GM21825 (cell line): ENCODE results near the gene MVD.
A peak's percentile ranks its signal among the peaks of the same experiment; 100 is the strongest.
"Not testable (repeated sequence)": the region's sequence is repeated elsewhere in the genome, so short reads cannot be mapped to it uniquely, and the experiment has no call there.

Experiments used
- ATAC-seq: cut with Tn5 transposase; IDR thresholded peaks from one replicate; pipeline ENCODE4 v1.9.1; 2021; ENCODE audit warnings: mild to moderate bottlenecking, moderate library complexity; ENCODE audit not compliant: unreplicated experiment

The MVD gene

GRCh38 chr16:88681709-88682451 is 19.0 kb upstream of the MVD start:
- ATAC-seq, result peak; percentile 66

DNA sequence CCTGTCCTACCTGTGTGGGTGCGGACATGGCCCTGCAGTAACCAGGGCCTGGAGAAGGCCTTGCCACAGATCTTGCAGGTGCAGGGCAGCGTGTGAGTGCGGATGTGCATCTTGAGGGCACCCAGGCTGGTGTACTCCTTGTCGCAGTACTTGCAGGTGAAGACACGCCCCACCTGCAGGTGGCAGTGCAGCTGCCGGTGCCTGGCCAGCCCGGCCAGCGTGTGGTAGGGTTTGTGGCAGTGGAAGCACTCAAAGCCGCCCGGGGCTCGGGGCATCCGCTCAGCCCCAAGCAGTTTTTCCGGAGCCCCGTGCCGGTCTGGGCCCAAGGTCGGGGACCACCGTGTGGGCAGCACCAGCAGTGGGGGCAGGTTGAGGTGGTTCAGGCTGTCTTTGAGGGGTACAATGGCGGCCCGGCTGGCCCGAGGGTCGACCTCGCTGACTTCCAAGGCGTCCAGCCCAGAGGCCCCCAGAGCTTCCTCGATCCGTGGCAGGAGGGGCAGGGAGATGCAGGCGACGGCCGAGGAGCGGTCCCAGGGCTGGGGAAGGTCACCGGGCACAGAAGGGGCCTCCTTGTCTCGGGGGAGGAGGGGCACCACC is 18.3 kb upstream of the MVD start:
- ATAC-seq, result peak; percentile 2

DNA sequence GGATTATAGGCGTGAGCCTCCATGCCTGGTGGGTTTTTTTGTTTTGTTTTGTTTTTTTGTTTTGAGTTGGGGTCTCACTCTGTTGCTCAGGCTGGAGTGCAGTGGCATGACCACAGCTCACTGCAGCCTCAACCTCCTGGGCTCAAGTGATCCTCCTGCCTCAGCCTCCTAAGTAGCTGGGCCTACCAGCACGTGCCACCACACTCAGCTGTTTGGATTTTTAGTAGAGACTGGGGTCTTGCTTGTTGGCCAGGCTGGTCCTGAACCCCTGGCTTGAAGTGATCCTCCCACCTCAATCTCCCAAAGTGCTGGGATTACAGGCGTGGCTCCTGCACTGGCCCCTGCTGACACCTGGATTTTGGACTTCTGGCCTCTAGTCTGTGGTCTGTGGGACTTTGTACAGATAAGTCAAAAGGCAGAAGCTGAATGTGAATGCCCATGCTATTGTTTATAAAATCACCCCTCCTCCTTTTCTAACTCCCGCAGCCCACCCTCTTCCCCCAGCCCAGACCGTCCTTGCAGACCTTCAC is 17.7 kb upstream of the MVD start:
- no peak for ATAC-seq

GRCh38 chr16:88678224-88678979 is 15.5 kb upstream of the MVD start:
- ATAC-seq, result no peak

DNA sequence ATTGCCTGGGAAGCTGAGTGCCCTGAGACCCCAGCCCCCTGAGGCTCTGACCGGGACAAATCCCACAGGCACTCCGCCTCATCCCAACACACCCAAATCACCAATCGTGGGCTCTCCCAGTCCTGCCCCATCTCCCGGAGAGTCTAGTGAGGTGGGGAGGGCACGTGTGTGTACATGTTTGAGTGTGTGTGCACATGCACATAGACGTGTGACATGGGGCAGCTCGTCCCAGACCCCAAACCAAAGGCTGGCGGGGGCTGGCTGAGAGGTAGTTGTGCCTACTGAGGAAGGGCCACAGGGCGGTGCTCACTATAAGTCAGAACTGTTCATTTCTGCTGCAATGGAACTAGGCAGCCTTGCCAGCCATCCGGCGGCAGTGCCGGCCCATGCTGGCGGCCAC is 14.8 kb upstream of the MVD start:
- no peak for ATAC-seq

DNA sequence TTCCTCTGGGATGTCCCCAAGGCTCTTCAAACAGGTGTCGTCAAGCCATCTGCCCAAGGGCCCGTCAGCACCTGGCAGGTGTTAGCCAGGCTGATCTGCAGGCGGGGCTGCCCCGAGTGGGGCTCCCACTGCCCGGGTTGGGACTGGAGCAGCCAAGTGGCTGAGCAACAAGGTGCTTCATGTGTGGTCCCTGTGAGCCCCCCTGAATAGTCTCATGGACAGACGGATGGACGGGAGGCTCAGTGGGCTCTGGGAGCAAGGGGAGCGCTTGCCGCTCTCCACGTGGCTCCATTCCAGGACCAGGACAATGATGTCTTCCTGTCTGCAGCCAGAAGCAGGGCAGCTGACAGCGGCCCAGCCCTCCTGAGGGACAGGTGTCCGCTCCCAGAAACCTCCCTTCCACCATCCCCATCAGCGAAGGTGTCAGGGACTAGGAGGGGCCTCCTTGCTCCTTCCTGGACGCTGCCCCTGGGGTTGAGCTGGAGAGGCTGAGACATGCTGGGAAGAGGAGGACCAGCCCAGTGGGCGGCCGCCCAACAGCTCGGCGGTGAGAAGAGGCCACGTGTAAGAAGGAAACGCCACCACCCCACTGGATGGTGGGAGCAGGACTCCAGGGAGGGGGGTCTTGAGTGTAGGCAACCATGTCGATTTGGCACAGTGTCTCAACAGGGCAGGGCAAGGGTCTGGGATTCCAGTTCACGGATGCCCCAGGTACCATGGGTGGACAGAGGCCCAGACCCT is 13.8 kb upstream of the MVD start:
- ATAC-seq, result no peak

DNA sequence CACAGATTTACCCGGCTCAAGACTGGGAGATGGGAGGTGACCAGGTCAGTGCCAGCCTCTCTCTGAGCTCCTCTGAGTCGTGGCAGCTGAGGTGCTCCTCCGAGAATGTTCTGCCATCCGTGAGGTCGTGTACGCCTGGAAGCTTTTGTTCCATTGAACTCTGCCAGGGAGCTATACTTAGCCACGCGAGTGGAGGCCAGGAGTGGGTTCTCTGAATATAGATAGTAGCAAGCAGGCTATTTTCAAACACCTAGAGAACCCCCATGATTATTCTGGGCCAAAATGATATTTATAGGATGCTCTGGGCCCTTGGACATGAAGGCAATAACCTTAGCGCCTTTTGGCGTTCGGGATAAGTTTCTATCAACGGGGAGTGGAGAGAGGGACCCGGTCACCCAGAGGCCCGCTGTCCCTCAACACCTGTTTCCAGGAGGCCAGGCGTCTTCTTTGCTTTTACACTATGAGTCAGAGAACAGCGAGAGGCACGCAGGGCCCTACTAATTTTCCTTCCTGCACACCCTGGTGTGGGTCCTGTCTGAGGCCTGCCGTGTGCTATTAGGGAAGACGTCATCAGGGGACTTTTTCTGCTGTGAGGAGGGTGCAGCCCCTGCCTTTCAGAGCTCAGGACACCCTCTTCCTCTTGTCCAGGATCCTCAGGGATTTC is 11.0 kb upstream of the MVD start:
- no peak for ATAC-seq

DNA sequence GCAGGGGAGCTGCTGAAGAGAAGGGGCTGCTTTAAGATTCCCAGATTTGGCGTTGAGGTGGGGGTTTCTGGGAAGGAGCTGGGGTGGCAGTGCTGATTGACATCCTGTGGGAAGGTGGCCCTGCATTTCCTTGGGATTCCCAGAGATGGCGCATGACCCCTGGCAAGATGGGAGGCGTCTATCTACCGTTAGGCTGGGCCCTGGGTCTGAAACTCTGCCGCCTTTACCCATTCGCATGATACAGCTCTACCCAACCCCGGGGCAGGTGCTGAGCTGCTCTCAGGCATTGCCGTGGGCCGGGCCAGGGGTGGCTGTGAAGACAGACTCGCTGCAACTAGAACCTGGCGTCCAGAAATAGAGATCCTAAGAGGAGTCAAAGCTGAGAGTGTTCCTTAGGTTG is 9.9 kb upstream of the MVD start:
- no peak for ATAC-seq

GRCh38 chr16:88671806-88672205 is 8.9 kb upstream of the MVD start:
- no peak for ATAC-seq

DNA sequence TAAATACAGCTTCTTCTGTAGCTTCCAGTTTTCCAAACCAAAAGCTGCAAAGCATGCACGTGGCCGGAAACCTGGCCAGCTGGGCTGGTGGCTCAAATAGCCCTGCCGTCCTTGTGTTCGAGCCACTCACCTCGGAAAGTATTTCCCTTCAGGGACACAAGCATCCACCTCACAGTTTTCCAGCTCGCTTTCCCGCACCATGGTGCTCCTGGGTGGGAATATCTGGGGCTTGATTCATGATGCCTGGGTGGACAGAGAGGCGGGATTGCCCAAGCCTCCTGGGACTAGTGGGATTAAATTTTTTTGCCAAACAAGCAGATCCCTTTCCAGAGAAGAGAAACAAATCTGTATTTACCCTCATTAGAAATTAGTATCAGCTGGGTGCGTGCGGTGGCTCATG is 7.1 kb upstream of the MVD start:
- no peak for ATAC-seq

DNA sequence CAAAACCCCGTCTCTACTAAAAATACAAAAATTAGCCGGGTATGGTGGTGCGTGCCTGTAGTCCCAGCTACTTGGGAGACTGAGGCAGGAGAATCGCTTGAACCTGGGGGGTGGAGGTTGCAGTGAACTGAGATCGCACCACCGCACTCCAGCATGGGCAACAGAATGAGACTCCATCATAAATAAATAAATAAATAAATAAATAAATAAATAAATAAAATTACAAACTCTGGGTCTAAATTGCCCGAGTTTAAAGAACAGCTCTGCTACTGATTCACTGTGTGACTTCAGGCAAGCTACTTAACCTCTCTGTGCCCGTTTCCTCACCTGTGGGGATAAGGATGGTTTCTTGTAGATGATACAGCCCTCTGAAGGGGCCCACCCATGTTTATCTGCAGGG is 6.6 kb upstream of the MVD start:
- not testable (repeated sequence) for ATAC-seq

- no peak for ATAC-seq
Measured at GRCh38 chr16:88667461-88667860, 4.6 kb upstream of the MVD start.

- ATAC-seq, result no peak
Measured at GRCh38 chr16:88665570-88665969, 2.7 kb upstream of the MVD start.

DNA sequence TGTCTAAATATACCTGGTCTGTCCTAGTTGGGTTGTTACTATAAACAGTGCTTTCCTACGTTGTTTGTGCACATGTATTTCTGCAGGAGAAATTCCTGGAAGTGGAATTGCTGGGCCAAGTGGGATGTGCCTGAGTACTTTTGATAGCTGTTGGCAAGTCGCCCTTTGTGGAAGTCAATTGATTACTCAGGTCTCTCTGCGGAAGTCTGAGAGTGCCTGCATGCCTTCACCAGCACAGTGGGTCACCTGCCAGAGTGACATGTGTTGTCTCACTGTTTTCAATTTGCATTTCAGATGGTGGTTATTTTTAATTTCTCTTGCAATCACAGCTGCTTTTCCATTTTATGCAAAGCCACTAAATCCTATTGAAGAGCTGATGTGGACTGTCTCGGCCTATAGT is 2.3 kb upstream of the MVD start:
- no peak for ATAC-seq

- ATAC-seq, result no peak
Measured at GRCh38 chr16:88662222-88662842, 559 bp downstream of the MVD start.

- ATAC-seq, result no peak
Measured at GRCh38 chr16:88661468-88661867, 1.4 kb downstream of the MVD start.

GRCh38 chr16:88659160-88659559 is 3.7 kb downstream of the MVD start:
- no peak for ATAC-seq

DNA sequence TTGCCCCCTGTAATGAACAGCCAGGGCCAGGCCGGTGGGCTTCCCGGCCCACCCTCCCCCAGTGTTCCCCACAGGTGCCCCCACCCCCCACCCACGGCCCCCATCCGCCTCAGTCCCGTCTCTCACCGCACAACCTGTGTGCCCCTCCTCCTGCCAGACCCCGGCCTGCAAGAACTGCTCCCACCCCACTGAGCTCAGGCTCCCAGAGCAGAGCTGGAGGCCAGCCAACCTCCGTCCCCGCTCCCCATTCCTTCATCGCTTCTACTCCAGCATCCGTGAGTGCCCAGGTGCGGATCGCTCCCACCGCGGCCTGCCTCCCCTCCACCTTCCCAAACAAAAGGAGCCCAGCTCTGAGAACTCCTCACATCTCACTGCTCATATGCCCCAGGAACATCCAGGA is 4.2 kb downstream of the MVD start:
- ATAC-seq, result no peak

- no peak for ATAC-seq
Measured at GRCh38 chr16:88657371-88657770, 5.5 kb downstream of the MVD start.

DNA sequence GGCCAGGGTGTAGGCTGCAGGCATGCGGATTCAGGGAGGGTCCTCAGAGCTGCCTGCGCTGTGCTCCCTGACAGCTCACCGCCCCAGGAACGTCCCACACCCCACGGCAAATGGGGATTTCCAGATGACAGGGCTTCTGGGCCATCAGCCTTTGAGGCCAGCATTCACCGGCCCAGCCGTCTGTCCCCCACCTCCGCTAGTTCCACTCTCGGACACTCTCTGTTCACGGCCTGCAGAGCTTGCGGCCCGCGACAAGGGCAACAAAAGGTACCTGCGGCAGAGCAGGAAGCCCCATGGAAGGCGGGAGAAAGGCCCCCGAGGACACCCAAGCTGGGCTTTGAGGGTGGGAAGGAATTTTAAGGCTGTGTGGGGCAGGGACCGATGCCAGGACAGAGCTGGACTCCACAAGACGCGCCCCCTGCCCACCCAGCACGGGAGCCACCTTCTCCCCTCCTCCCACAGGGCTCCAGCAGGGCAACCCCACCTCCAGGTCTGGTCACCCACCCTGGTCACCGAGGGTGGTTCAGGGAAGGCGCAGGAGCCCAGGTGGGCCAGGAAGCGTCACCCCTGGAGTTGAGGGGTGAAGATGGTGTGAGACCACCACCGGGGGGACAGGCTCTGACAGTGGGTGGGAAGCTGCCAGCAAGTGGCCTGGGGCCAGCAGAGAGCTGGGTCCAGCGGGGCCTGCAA is 6.5 kb downstream of the MVD start:
- no peak for ATAC-seq
